Neural crest cell (in vitro differentiated cells): ENCODE data around the gene FKBP1B. TPM values are rescaled to one million over a fixed set of nuclear protein-coding genes. Genes with fewer than 3 reads are reported as not detected.

Source experiments
- DNase-seq: peaks from one replicate; pipeline ENCODE4 v3.0.0; 2021; ENCODE audit warnings: low read depth, mixed read lengths, low spot score
- H3K27ac Mint-ChIP-seq: one replicate; pipeline ENCODE4 v1.8.0; 2021; ENCODE audit warnings: mild to moderate bottlenecking, mixed read lengths; ENCODE audit not compliant: unreplicated experiment
- H3K27me3 Mint-ChIP-seq: 2 replicates; pipeline ENCODE4 v1.8.0; 2021; ENCODE audit warnings: low read depth, mild to moderate bottlenecking, mixed read lengths
- H3K36me3 Mint-ChIP-seq: 2 replicates; pipeline ENCODE4 v1.8.0; 2021; ENCODE audit warnings: low read depth, mild to moderate bottlenecking, mixed read lengths
- H3K4me1 Mint-ChIP-seq: 2 replicates; pipeline ENCODE4 v1.8.0; 2021; ENCODE audit warnings: mixed read lengths
- H3K4me3 Mint-ChIP-seq: one replicate; pipeline ENCODE4 v1.8.0; 2021; ENCODE audit warnings: mild to moderate bottlenecking, mixed read lengths
- H3K9me3 Mint-ChIP-seq: 2 replicates; pipeline ENCODE4 v1.8.0; 2021; ENCODE audit warnings: mixed read lengths
- CTCF ChIP-seq: fragments of 200-600 bp; sonication (generic); conservative IDR thresholded peaks from 2 replicates; pipeline ENCODE4 v1.5.0; 2021; ENCODE audit warnings: antibody characterized with exemption, mild to moderate bottlenecking
- total RNA-seq: library from RNA; stranded (reverse); gene quantifications from 2 replicates; pipeline ENCODE4 v1.2.1, GENCODE V29; 2021

Gene FKBP1B
- total RNA-seq, 1 donor from 2014 or later, result 22.1 TPM

- Mint-ChIP-seq H3K4me3 (no peak overlapping the region), H3K4me1 (no peaks in the 10 kb centered on the region), H3K27me3 (no peaks in the 10 kb centered on the region), H3K36me3 (peaks cover 7% of the 10 kb centered on the region), H3K27ac (no peak overlapping the region), H3K9me3 (no peaks in the 10 kb centered on the region)
- no peak for TF ChIP-seq CTCF
- no peak for DNase-seq
Observed at GRCh38 chr2:24020244-24020643, 29.3 kb upstream of the FKBP1B start.

GRCh38 chr2:24021122-24021998 is 28.2 kb upstream of the FKBP1B start:
- Mint-ChIP-seq H3K4me1 (peaks cover 10% of the 10 kb centered on the region), H3K36me3 (peaks cover 7% of the 10 kb centered on the region), H3K27ac (no peak overlapping the region), H3K4me3 (no peak overlapping the region), H3K9me3 (no peaks in the 10 kb centered on the region), H3K27me3 (no peaks in the 10 kb centered on the region)
- TF ChIP-seq CTCF, result peak; percentile 34
- no peak for DNase-seq

DNA sequence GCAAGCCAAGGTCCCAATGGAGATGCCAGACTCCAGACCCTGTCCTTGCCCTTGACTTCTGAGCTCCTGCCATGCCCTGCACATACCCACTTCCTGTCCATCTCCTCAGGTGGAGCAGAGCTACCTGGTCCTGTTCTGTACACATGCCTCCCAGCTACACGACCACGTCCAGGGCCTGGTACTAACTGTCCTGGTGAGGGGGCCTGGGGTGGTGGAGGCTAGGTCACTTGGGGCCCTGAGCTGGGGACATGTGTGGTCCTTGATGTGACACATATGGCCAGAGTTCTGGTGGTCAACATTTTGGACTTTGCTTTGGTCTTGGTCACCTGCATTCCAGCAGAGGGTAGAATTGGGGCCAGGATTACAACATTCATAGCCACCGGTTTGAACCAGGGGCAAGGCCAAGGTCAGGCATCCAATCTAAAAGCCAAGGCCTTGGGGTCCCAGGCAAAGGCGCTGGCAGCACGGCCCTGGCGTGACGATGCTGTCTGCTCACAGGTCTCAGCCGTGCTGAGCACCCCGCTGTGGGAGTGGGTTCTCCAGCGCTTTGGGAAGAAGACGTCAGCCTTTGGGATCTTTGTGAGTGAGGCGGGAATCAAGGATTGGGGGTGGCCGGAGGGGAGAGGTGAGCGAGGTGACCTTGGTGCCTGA is 27.1 kb upstream of the FKBP1B start:
- Mint-ChIP-seq H3K27me3 (no peaks in the 10 kb centered on the region), H3K4me3 (no peak overlapping the region), H3K36me3 (peaks cover 7% of the 10 kb centered on the region), H3K4me1 (peaks cover 15% of the 10 kb centered on the region), H3K27ac (no peak overlapping the region), H3K9me3 (no peaks in the 10 kb centered on the region)
- TF ChIP-seq CTCF, result no peak
- DNase-seq, result no peak

DNA sequence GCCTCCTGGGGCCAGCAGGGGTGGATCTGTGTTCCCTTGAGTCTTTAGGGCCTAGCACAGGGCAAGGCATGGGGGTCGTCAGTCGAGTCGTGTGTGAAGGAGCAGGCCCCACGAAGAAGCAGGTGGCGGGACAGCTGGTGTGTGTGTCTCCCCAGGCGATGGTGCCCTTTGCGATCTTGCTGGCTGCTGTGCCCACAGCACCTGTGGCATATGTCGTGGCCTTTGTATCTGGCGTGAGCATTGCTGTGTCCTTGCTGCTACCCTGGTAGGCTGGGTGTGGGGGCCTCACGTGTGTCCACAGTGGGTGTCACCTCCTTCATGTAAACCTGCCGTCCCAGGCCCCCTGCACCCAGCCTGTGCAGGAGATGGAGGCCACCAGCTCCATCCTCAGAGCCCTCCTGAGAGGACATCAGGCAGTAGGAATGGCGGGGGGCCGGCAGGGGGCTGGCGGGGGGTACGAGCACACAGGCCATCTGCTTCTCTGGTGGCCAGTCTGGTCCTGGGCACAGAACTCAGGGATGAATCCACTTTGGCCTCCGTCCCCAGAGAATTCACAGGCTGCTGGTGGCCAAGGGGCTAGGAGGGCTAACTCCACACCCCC is 26.5 kb upstream of the FKBP1B start:
- peaks cover 15% of the 10 kb centered on the region for H3K4me1 Mint-ChIP-seq
- no peak for DNase-seq
- no peak overlapping the region for H3K4me3 Mint-ChIP-seq
- no peaks in the 10 kb centered on the region for H3K27me3 Mint-ChIP-seq
- TF ChIP-seq CTCF, result no peak
- peaks cover 7% of the 10 kb centered on the region for H3K36me3 Mint-ChIP-seq
- no peaks in the 10 kb centered on the region for H3K9me3 Mint-ChIP-seq
- no peak overlapping the region for H3K27ac Mint-ChIP-seq

DNA sequence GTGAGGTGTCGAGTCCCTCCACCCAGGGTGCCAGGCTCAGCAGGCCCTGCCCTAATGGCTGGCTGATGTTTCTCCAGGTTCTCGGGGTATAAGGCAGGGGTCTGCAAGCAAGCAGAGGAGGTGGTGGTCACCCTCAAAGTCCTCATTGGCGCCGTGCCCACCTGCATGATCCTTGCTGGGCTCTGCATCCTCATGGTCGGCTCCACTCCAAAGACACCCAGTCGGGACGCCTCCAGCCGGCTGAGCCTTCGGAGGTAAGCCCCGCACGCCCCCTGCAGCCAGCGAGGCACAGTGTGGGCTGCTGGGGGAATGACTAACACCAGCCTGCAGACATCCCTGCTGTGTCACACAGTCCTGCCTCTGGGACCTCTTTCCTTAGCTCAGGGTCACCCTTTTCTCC is 25.5 kb upstream of the FKBP1B start:
- TF ChIP-seq CTCF, result no peak
- Mint-ChIP-seq H3K36me3 (peaks cover 8% of the 10 kb centered on the region), H3K4me3 (no peak overlapping the region), H3K27me3 (no peaks in the 10 kb centered on the region), H3K4me1 (peaks cover 15% of the 10 kb centered on the region), H3K27ac (no peak overlapping the region), H3K9me3 (no peaks in the 10 kb centered on the region)
- no peak for DNase-seq
